ENCODE data around the gene MED22. TPM values are rescaled to one million over a fixed set of nuclear protein-coding genes. Genes with fewer than 3 reads are reported as not detected.
"Not testable (repeated sequence)": the region's sequence is repeated elsewhere in the genome, so short reads cannot be mapped to it uniquely, and the experiment has no call there.

MED22 gene
- polyA plus RNA-seq, 4 donors, result 25.7 to 34.8 (median 30.6) TPM

- DNase-seq (ENCODE audit: low read depth in 4 of 4, low spot score in 2 of 4), result no peak
These were observed 29.8 kb upstream of the MED22 start for GRCh38 chr9:133377721-133378216.

- DNase-seq (ENCODE audit: low read depth in 4 of 4, low spot score in 2 of 4), result not testable (repeated sequence)
These were observed 29.3 kb upstream of the MED22 start for GRCh38 chr9:133377280-133377679.

- peak; percentile 74 to 93 (median 90) for DNase-seq (ENCODE audit: low read depth in 4 of 4, low spot score in 2 of 4)
These were observed 28.1 kb upstream of the MED22 start, which contains the start of the genes STKLD1 and SURF4 for GRCh38 chr9:133375724-133376654. TSS of gene STKLD1 (plus strand) at chr9:133376366. CDS start at chr9:133376474, 108 bp downstream. TSS of gene SURF4 (minus strand) at chr9:133376060. CDS start at chr9:133375969, 91 bp downstream.

- no peak for DNase-seq (ENCODE audit: low read depth in 4 of 4, low spot score in 2 of 4)
These were observed 27.3 kb upstream of the MED22 start for GRCh38 chr9:133375116-133375723.

GRCh38 chr9:133374612-133375115 lies 26.7 kb upstream of the MED22 start:
- DNase-seq (ENCODE audit: low read depth in 4 of 4, low spot score in 2 of 4), result no peak

GRCh38 chr9:133372144-133372543 lies 24.2 kb upstream of the MED22 start:
- no peak for DNase-seq (ENCODE audit: low read depth in 4 of 4, low spot score in 2 of 4)

- DNase-seq (ENCODE audit: low read depth in 4 of 4, low spot score in 2 of 4), result no peak
These were observed 23.4 kb upstream of the MED22 start for GRCh38 chr9:133371261-133371711.

GRCh38 chr9:133370685-133371084 lies 22.8 kb upstream of the MED22 start:
- DNase-seq (ENCODE audit: low read depth in 4 of 4, low spot score in 2 of 4), result no peak

- no peak for DNase-seq (ENCODE audit: low read depth in 4 of 4, low spot score in 2 of 4)
These were observed 22.0 kb upstream of the MED22 start for GRCh38 chr9:133369933-133370332.

GRCh38 chr9:133369422-133369821 lies 21.5 kb upstream of the MED22 start:
- no peak for DNase-seq (ENCODE audit: low read depth in 4 of 4, low spot score in 2 of 4)

GRCh38 chr9:133368249-133368881 lies 20.4 kb upstream of the MED22 start:
- DNase-seq (ENCODE audit: low read depth in 4 of 4, low spot score in 2 of 4), result no peak

- DNase-seq (ENCODE audit: low read depth in 4 of 4, low spot score in 2 of 4), result no peak
These were observed 19.8 kb upstream of the MED22 start for GRCh38 chr9:133367778-133368177.

GRCh38 chr9:133367221-133367620 lies 19.3 kb upstream of the MED22 start:
- no peak for DNase-seq (ENCODE audit: low read depth in 4 of 4, low spot score in 2 of 4)

- no peak for DNase-seq (ENCODE audit: low read depth in 4 of 4, low spot score in 2 of 4)
These were observed 18.5 kb upstream of the MED22 start for GRCh38 chr9:133366435-133366834.

GRCh38 chr9:133362359-133363044 lies 14.6 kb upstream of the MED22 start:
- DNase-seq (ENCODE audit: low read depth in 4 of 4, low spot score in 2 of 4), result no peak

GRCh38 chr9:133361507-133362092 lies 13.7 kb upstream of the MED22 start:
- DNase-seq (ENCODE audit: low read depth in 4 of 4, low spot score in 2 of 4), result no peak

- DNase-seq (ENCODE audit: low read depth in 4 of 4, low spot score in 2 of 4), result no peak
These were observed 12.8 kb upstream of the MED22 start for GRCh38 chr9:133360400-133361393.

GRCh38 chr9:133359399-133360175 lies 11.7 kb upstream of the MED22 start:
- no peak for DNase-seq (ENCODE audit: low read depth in 4 of 4, low spot score in 2 of 4)

All from left renal cortex interstitium (tissue), 4 donors.